Right atrium auricular region (tissue), 2 donors: Measurements from ENCODE around the gene KIF17. TPM values are rescaled to one million over a fixed set of nuclear protein-coding genes. Genes with fewer than 3 reads are reported as not detected.

ENCODE experiments used
- DNase-seq: peaks from one replicate; pipeline ENCODE4 v3.0.0-alpha.2; 2019; ENCODE audit warnings: low spot score
- H3K27ac ChIP-seq, 2 donors: fragments of 200-600 bp; sonication (generic); 1 replicate in 1 of 2; 2 replicates in 1 of 2; pipeline ENCODE4 v1.5.1; 2016 to 2019
- H3K27me3 ChIP-seq, 2 donors: fragments of 200-600 bp; sonication (generic); one replicate each; pipeline versions ENCODE4 v1.5.1 to v1.6.0; 2017 to 2019
- H3K36me3 ChIP-seq: fragments of 200-600 bp; sonication (generic); one replicate; pipeline ENCODE4 v1.5.1; 2016
- H3K4me1 ChIP-seq, 2 donors: fragments of 200-600 bp; sonication (generic); one replicate each; pipeline versions ENCODE4 v1.5.1 to v1.6.0; 2017 to 2019
- H3K4me3 ChIP-seq, 2 donors: fragments of 200-600 bp; sonication (generic); 1 replicate in 1 of 2; 2 replicates in 1 of 2; pipeline ENCODE4 v1.5.1; 2017 to 2019; ENCODE audit warnings: mild to moderate bottlenecking in 1 of 2, moderate library complexity in 1 of 2
- H3K9me3 ChIP-seq, 2 donors: fragments of 200-600 bp; sonication (generic); one replicate each; pipeline ENCODE4 v1.5.1; 2019
- total RNA-seq, 2 donors: library from RNA; depleted of rRNA; stranded (reverse); fragments of >200 nt; gene quantifications; one replicate each; pipeline ENCODE4 v1.1.0, GENCODE V29; 2016
- TF ChIP-seq, protein P1 (sequence below), 2 donors: fragments of 200-600 bp; sonication (generic); IDR thresholded peaks; one replicate each; pipeline ENCODE4 v1.5.1; 2019; ENCODE audit warnings: antibody characterized with exemption in 2 of 2

KIF17 gene
- total RNA-seq, 2 donors from 2014 or later: 2.6 to 6.0 TPM

DNA sequence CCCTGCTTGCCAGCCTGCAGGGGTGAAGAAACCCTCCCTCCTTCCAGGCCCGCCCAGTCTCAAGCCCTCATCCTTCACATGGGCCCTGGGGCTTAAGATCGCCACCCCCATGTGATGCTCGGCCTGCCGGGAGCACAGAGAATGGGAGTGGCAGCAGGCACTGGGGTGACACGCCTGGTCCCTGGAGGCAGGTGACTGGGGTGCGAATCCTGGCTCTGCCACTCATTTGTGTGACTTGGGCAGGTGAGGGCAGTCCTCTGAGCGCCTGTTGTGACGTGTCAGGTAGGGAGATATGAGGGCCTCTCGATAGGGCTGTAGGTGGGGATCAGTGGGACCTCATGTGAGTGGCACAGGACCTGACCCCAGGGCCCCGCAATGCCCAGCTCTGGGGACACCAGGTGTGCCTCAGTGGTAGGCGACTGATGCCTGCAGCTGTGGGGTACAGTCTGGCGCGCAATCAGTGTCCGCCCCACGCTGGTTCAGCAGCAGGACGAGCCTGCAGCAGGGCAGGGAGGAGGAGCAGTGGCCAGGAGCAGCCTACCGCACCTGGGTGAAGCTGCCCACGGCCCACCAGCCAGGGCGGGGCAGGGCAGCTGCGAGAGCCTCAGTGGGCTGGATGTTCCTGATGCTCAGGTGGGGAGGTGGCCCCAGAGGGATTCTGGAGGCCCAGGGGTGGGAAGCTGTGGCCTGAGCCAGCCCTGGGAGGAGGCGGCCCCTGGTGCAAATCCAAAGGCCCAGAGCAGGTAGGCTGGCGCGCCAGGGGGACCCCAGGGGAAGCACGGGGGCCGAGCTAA lies 8.5 kb upstream of the KIF17 start:
- TF ChIP-seq, protein P1, sequence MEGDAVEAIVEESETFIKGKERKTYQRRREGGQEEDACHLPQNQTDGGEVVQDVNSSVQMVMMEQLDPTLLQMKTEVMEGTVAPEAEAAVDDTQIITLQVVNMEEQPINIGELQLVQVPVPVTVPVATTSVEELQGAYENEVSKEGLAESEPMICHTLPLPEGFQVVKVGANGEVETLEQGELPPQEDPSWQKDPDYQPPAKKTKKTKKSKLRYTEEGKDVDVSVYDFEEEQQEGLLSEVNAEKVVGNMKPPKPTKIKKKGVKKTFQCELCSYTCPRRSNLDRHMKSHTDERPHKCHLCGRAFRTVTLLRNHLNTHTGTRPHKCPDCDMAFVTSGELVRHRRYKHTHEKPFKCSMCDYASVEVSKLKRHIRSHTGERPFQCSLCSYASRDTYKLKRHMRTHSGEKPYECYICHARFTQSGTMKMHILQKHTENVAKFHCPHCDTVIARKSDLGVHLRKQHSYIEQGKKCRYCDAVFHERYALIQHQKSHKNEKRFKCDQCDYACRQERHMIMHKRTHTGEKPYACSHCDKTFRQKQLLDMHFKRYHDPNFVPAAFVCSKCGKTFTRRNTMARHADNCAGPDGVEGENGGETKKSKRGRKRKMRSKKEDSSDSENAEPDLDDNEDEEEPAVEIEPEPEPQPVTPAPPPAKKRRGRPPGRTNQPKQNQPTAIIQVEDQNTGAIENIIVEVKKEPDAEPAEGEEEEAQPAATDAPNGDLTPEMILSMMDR (IDR thresholded peaks at IDR 0.05): no peak
- Histone ChIP-seq H3K9me3 (no peaks in the 10 kb centered on the region), H3K27me3 (no peaks in the 10 kb centered on the region), H3K4me1 (peaks cover 0 to 3% of the 10 kb centered on the region in 2 donors), H3K4me3 (no peak overlapping the region), H3K27ac (no peak overlapping the region), H3K36me3 (no peaks in the 10 kb centered on the region)
- DNase-seq: no peak

DNA sequence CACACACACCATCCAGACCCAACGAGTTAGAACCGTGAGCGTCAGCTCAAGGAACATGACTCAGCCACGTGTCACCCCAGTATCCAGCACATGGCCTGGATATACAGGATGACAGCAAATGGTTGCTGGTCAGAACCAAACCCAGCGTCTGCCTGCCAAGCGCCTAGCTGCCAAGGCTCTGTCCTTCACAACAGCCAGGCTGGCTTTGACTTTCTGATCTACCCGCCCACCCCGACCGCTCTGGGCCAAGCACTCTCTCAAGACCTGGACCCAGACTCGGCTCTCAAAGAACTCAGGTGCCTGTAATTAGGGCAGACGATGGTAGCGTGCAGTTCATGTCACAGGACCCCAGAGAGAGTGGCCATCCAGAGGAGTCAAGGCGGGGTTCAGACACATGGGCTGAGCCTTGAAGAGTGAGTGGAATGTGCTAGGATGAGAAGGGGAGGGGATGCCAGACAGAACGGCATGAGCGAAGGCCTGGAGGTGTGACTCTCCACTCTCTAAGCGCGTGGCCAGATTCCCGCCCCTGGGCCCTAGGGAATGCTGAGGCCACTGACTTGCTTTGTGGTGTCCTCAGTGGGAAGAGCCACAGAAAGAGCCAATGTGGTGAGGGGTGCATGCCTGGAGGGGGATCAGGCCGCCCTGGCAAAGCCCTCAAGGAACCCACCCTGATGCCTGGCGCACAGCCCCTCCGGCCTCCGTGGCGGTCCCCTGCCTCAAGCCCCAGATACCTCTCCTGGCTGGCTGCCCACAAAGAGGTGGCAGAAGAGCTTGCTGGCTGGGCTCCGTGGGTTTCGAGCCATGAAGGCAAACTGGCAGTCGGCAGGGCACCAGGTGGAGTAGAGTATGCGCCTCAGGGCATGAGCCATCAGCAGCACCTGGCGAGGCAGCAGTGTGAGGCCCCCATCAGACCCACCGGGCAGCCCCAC lies 7.6 kb upstream of the KIF17 start:
- Histone ChIP-seq H3K27me3 (no peaks in the 10 kb centered on the region), H3K27ac (no peak overlapping the region), H3K9me3 (no peaks in the 10 kb centered on the region), H3K4me3 (no peak overlapping the region), H3K4me1 (no peaks in the 10 kb centered on the region), H3K36me3 (no peaks in the 10 kb centered on the region)
- TF ChIP-seq, protein P1 (IDR thresholded peaks at IDR 0.05): no peak
- no peak for DNase-seq

- Histone ChIP-seq H3K4me1 (no peaks in the 10 kb centered on the region), H3K4me3 (no peak overlapping the region), H3K27me3 (no peaks in the 10 kb centered on the region), H3K27ac (no peak overlapping the region), H3K36me3 (no peaks in the 10 kb centered on the region), H3K9me3 (no peaks in the 10 kb centered on the region)
- no peak for DNase-seq
- TF ChIP-seq, protein P1 (IDR thresholded peaks at IDR 0.05): no peak
Measured at GRCh38 chr1:20724364-20725188, 6.8 kb upstream of the KIF17 start.

GRCh38 chr1:20723537-20724363 lies 5.9 kb upstream of the KIF17 start:
- H3K9me3 ChIP-seq: no peaks in the 10 kb centered on the region
- H3K27ac ChIP-seq: no peak overlapping the region
- H3K27me3 ChIP-seq: no peaks in the 10 kb centered on the region
- no peak for DNase-seq
- TF ChIP-seq, protein P1 (IDR thresholded peaks at IDR 0.05): no peak
- H3K4me1 ChIP-seq: no peaks in the 10 kb centered on the region
- H3K4me3 ChIP-seq: no peak overlapping the region
- no peaks in the 10 kb centered on the region for H3K36me3 ChIP-seq

DNA sequence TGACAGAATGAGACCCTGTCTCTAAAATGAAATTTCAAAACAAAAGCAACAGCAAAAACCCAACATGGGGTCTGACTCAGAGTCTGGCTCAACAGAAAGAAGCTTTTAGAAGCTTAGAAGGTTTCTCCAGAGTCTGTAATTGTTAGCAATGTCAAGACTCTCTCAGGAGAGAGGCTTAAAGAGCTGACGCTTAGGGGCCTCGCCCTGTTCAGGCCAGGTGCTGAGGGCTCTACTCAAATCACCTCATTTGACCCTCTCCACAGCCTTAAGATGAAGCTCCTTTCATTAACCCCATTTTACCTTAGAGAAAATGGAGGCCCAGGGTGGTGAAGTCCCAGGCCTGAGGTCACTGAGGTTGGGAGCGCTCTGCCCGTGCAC lies 5.3 kb upstream of the KIF17 start:
- no peak for DNase-seq
- H3K4me1 ChIP-seq: peaks cover 0 to 2% of the 10 kb centered on the region in 2 donors
- no peak overlapping the region for H3K27ac ChIP-seq
- no peaks in the 10 kb centered on the region for H3K27me3 ChIP-seq
- H3K4me3 ChIP-seq: no peak overlapping the region
- TF ChIP-seq, protein P1 (IDR thresholded peaks at IDR 0.05): no peak
- H3K9me3 ChIP-seq: no peaks in the 10 kb centered on the region
- no peaks in the 10 kb centered on the region for H3K36me3 ChIP-seq
